Activated B cell treated with CpG ODN at 0.5 μM for 24 hours (primary cell): Measurements from ENCODE around the gene JCHAIN. TPM values are rescaled to one million over a fixed set of nuclear protein-coding genes. Genes with fewer than 3 reads are reported as not detected.
"Not testable (repeated sequence)": the region's sequence is repeated elsewhere in the genome, so short reads cannot be mapped to it uniquely, and the experiment has no call there.

ENCODE experiments used
- ATAC-seq: fragments of 200-7000 bp; cut with Tn5 transposase; one replicate; pipeline ENCODE4 v1.10.0; 2021; ENCODE audit warnings: low read depth, mild to moderate bottlenecking, moderate library complexity
- CTCF ChIA-PET: fragments of 350-600 bp; sonication (Branson Sonifier 250); formaldehyde crosslinking; loops from one replicate; lab custom pipeline; 2021; ENCODE audit warnings: antibody characterized with exemption; lab: Charles Lee
- POLR2A ChIA-PET: fragments of 350-600 bp; sonication (Branson Sonifier 250); formaldehyde crosslinking; loops from one replicate; lab custom pipeline; 2021; ENCODE audit warnings: antibody characterized with exemption; lab: Charles Lee
- DNase-seq: peaks from one replicate; pipeline ENCODE4 v3.0.0; 2022
- H3K27ac Mint-ChIP-seq: one replicate; pipeline ENCODE4 v1.8.0; 2020; ENCODE audit warnings: mixed read lengths
- H3K27me3 Mint-ChIP-seq: one replicate; pipeline ENCODE4 v1.8.0; 2021; ENCODE audit warnings: mixed read lengths
- H3K36me3 Mint-ChIP-seq: one replicate; pipeline ENCODE4 v1.8.0; 2021; ENCODE audit warnings: low read depth, mixed read lengths
- H3K4me1 Mint-ChIP-seq: one replicate; pipeline ENCODE4 v1.8.0; 2021; ENCODE audit warnings: mixed read lengths
- H3K4me3 Mint-ChIP-seq: one replicate; pipeline ENCODE4 v1.8.0; 2020; ENCODE audit warnings: mild to moderate bottlenecking, mixed read lengths
- H3K9me3 Mint-ChIP-seq: one replicate; pipeline ENCODE4 v1.8.0; 2020; ENCODE audit warnings: mixed read lengths
- CTCF ChIP-seq: fragments of 200-600 bp; IDR thresholded peaks from one replicate; pipeline ENCODE4 v1.8.0; 2022; ENCODE audit warnings: antibody characterized with exemption, mild to moderate bottlenecking
- intact Hi-C: fragments of 100-400 bp; cut with micrococcal nuclease; formaldehyde crosslinking; loops from one replicate; pipeline ENCODE4 v1.15.1; 2024
- total RNA-seq: library from RNA; stranded (reverse); gene quantifications from 2 replicates; pipeline ENCODE4 v1.2.3, GENCODE V29; 2022

The JCHAIN gene
- total RNA-seq, 1 donor from 2014 or later = 47.0 TPM

GRCh38 chr4:70660106-70660505 lies 6.2 kb downstream of the JCHAIN start:
- no peak overlapping the region for H3K4me3 Mint-ChIP-seq
- POLR2A ChIA-PET = no interaction called here
- H3K27me3 Mint-ChIP-seq = no peaks in the 10 kb centered on the region
- peak overlapping the region; percentile 77 for H3K27ac Mint-ChIP-seq
- H3K4me1 Mint-ChIP-seq = peaks cover 21% of the 10 kb centered on the region
- DNase-seq (no peak), ATAC-seq (no peak)
- H3K36me3 Mint-ChIP-seq = peaks cover 11% of the 10 kb centered on the region
- no peaks in the 10 kb centered on the region for H3K9me3 Mint-ChIP-seq
- CTCF ChIA-PET = no interaction called here
- intact Hi-C loops = loop anchor here (2.0 kb wide), 1 partner anchor 19 kb away; no protein-coding TSS in a partner anchor
- TF ChIP-seq CTCF = no peak

DNA sequence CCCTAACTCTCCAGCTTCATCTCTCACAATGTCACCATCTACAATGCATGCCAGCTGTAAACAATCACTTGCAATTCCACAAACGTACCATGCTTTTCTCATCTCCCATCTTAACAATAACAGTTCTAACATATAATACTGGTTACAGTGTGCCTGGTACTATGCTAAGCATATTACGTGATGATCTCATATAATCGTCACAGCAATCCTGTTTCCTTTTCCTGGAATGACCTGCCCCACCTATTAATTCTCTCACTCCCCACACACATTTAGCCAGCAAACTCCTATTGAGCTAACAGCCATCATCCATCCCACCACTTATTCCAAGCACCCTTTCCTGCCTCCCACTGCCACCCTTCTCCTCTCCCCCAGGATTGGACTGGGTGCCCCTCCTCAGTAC lies 7.9 kb downstream of the JCHAIN start:
- Mint-ChIP-seq H3K36me3 (peaks cover 13% of the 10 kb centered on the region), H3K27me3 (no peaks in the 10 kb centered on the region), H3K4me1 (peaks cover 21% of the 10 kb centered on the region), H3K4me3 (no peak overlapping the region), H3K9me3 (no peaks in the 10 kb centered on the region), H3K27ac (no peak overlapping the region)
- intact Hi-C loops = no loop called here
- ATAC-seq (no peak), DNase-seq (no peak)
- ChIA-PET POLR2A (interaction anchor here (1.0 kb wide), 1 partner anchor 78 kb away, joined by 3 read pairs; no protein-coding TSS in a partner anchor), CTCF (no interaction called here)
- no peak for TF ChIP-seq CTCF

- peak overlapping the region; percentile 16 for H3K27ac Mint-ChIP-seq
- ATAC-seq (no peak), DNase-seq (no peak)
- CTCF ChIA-PET = interaction anchor here (1.2 kb wide), 1 partner anchor 47 kb away, joined by 3 read pairs; no protein-coding TSS in a partner anchor
- no peaks in the 10 kb centered on the region for H3K27me3 Mint-ChIP-seq
- intact Hi-C loops = no loop called here
- TF ChIP-seq CTCF = no peak
- peaks cover 21% of the 10 kb centered on the region for H3K4me1 Mint-ChIP-seq
- H3K9me3 Mint-ChIP-seq = no peaks in the 10 kb centered on the region
- POLR2A ChIA-PET = no interaction called here
- peaks cover 13% of the 10 kb centered on the region for H3K36me3 Mint-ChIP-seq
- no peak overlapping the region for H3K4me3 Mint-ChIP-seq
Observed at GRCh38 chr4:70657326-70657725, 9.0 kb downstream of the JCHAIN start.

- TF ChIP-seq CTCF = no peak
- Mint-ChIP-seq H3K27ac (no peak overlapping the region), H3K9me3 (no peaks in the 10 kb centered on the region), H3K27me3 (no peaks in the 10 kb centered on the region), H3K4me1 (peaks cover 9% of the 10 kb centered on the region), H3K36me3 (peaks cover 6% of the 10 kb centered on the region), H3K4me3 (no peak overlapping the region)
- no peak for ATAC-seq
- POLR2A ChIA-PET = no interaction called here
- CTCF ChIA-PET = interaction anchor here (0.8 to 1.0 kb wide), 2 partner anchors 83 to 354 kb away, joined by 3 read pairs; no protein-coding TSS in a partner anchor
- no peak for DNase-seq
- intact Hi-C loops = loop anchor here (5.0 kb wide), 1 partner anchor 163 kb away; no protein-coding TSS in a partner anchor
Observed at GRCh38 chr4:70654605-70655011, 11.7 kb downstream of the JCHAIN start.

GRCh38 chr4:70651864-70652506 lies 14.3 kb downstream of the JCHAIN start:
- TF ChIP-seq CTCF = no peak
- ChIA-PET POLR2A (interaction anchor here (0.6 to 1.3 kb wide), 4 partner anchors 11 to 82 kb away, joined by 3 to 8 read pairs (median 4); no protein-coding TSS in a partner anchor), CTCF (interaction anchor here (0.6 to 1.6 kb wide), 26 partner anchors 9 to 1650 kb away, joined by 3 to 10 read pairs (median 4); partner anchors contain the start of genes DCK and JCHAIN)
- Mint-ChIP-seq H3K27ac (no peak overlapping the region), H3K9me3 (no peaks in the 10 kb centered on the region), H3K4me1 (peaks cover 5% of the 10 kb centered on the region), H3K27me3 (no peaks in the 10 kb centered on the region), H3K4me3 (no peak overlapping the region), H3K36me3 (peaks cover 5% of the 10 kb centered on the region)
- DNase-seq (no peak), ATAC-seq (peak; percentile 67)
- intact Hi-C loops = loop anchor here (1.0 to 5.0 kb wide), 13 partner anchors 36 to 1651 kb away; partner anchors contain the start of genes MOB1B and UTP3

DNA sequence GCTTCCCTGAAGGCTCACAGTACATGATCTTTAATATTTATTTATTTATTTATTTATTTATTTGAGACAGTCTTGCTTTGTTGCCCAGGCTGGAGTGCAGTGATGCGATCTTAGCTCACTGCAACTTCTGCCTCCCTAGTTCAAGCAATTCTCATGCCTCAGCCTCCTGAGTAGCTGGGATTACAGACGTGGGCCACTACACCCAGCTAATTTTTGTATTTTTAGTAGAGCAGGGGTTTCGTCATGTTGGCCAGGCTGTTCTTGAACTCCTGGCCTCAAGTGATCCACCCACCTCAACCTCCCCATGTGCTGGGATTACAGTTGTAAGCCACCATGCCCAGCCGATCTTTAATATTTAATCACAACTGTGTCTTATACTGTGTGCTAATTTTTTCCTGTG lies 15.6 kb downstream of the JCHAIN start:
- not testable (repeated sequence) for ATAC-seq
- CTCF ChIA-PET = interaction anchor here (1.1 kb wide), 2 partner anchors 9 to 1072 kb away, joined by 3 read pairs; no protein-coding TSS in a partner anchor

More for the DNA sequence above, 15.6 kb downstream of the JCHAIN start:
- H3K27me3 Mint-ChIP-seq, POLR2A ChIA-PET, DNase-seq, H3K9me3 Mint-ChIP-seq, H3K4me1 Mint-ChIP-seq, H3K4me3 Mint-ChIP-seq, H3K36me3 Mint-ChIP-seq, H3K27ac Mint-ChIP-seq: not testable (repeated sequence)
- intact Hi-C loops = loop anchor here (5.0 kb wide), 1 partner anchor 167 kb away; no protein-coding TSS in a partner anchor
